Osteoblast (primary cell): Measurements from ENCODE around the gene SLC5A10. TPM values are rescaled to one million over a fixed set of nuclear protein-coding genes. Genes with fewer than 3 reads are reported as not detected.
"Not testable (repeated sequence)": the region's sequence is repeated elsewhere in the genome, so short reads cannot be mapped to it uniquely, and the experiment has no call there.

ENCODE experiments used
- DNase-seq: peaks from one replicate; pipeline ENCODE4 v3.0.0; 2011; ENCODE audit warnings: low spot score, mixed read lengths; ENCODE audit not compliant: insufficient read length; ENCODE audit errors: missing footprints
- H2AFZ ChIP-seq: 2 replicates; pipeline ENCODE4 v1.6.0; 2011; ENCODE audit warnings: mild to moderate bottlenecking, low read length
- H3K27ac ChIP-seq: 2 replicates; pipeline ENCODE4 v1.5.1; 2011; ENCODE audit warnings: mild to moderate bottlenecking, low read depth, low read length, moderate library complexity
- H3K27me3 ChIP-seq: 2 replicates; pipeline ENCODE4 v1.6.0; 2012; ENCODE audit warnings: mild to moderate bottlenecking, control low read depth, inconsistent platforms, low read length, moderate library complexity; ENCODE audit not compliant: insufficient read depth
- H3K36me3 ChIP-seq: 2 replicates; pipeline ENCODE4 v1.5.1; 2011; ENCODE audit warnings: mild to moderate bottlenecking, low read length, control low read depth, moderate library complexity; ENCODE audit not compliant: insufficient read depth
- H3K4me1 ChIP-seq: 2 replicates; pipeline ENCODE4 v1.5.1; 2011; ENCODE audit warnings: mild to moderate bottlenecking, low read length, control low read depth, moderate library complexity; ENCODE audit not compliant: insufficient read depth
- H3K4me2 ChIP-seq: 2 replicates; pipeline ENCODE4 v1.6.0; 2011; ENCODE audit warnings: mild to moderate bottlenecking, low read length; ENCODE audit not compliant: insufficient read depth
- H3K4me3 ChIP-seq: fragments of 200-600 bp; sonication (generic); 3 replicates; pipeline ENCODE4 v1.5.1; 2012; ENCODE audit warnings: mild to moderate bottlenecking, low read length, inconsistent platforms; ENCODE audit not compliant: insufficient read depth
- H3K79me2 ChIP-seq: 2 replicates; pipeline ENCODE4 v1.6.0; 2012; ENCODE audit warnings: mild to moderate bottlenecking, low read length, control low read depth, inconsistent platforms; ENCODE audit not compliant: insufficient read depth
- H3K9me3 ChIP-seq: 2 replicates; pipeline ENCODE4 v1.5.1; 2011; ENCODE audit warnings: low read depth, low read length, control low read depth
- H4K20me1 ChIP-seq: 2 replicates; pipeline ENCODE4 v1.6.0; 2012; ENCODE audit warnings: mild to moderate bottlenecking, low read length, control low read depth; ENCODE audit not compliant: insufficient read depth
- CTCF ChIP-seq: IDR thresholded peaks from 2 replicates; pipeline ENCODE4 v1.5.1; 2011; ENCODE audit warnings: mild to moderate bottlenecking, low read depth, low read length, moderate library complexity; ENCODE audit errors: extremely low read depth
- total RNA-seq: library from RNA; depleted of rRNA; stranded (reverse); fragments of >200 nt; gene quantifications from 2 replicates; pipeline ENCODE4 v1.2.3, GENCODE V29; 2012

The SLC5A10 gene
- total RNA-seq, 1 donor = not detected

GRCh38 chr17:18950944-18951905, 740 bp upstream of the SLC5A10 start:
- Histone ChIP-seq H3K27me3 (peaks cover 23% of the 10 kb centered on the region), H3K36me3 (no peaks in the 10 kb centered on the region), H3K4me2 (no peak overlapping the region), H3K27ac (no peak overlapping the region), H3K9me3 (no peaks in the 10 kb centered on the region), H3K4me1 (no peaks in the 10 kb centered on the region), H3K4me3 (no peak overlapping the region), H4K20me1 (no peaks in the 10 kb centered on the region), H3K79me2 (no peaks in the 10 kb centered on the region), H2AFZ (no peak overlapping the region)
- DNase-seq = peak; percentile 75
- TF ChIP-seq CTCF = no peak

- no peak overlapping the region for H3K4me3 ChIP-seq
- no peaks in the 10 kb centered on the region for H4K20me1 ChIP-seq
- H3K27me3 ChIP-seq = peaks cover 14% of the 10 kb centered on the region
- H3K4me1 ChIP-seq = no peaks in the 10 kb centered on the region
- H2AFZ ChIP-seq = no peak overlapping the region
- H3K27ac ChIP-seq = no peak overlapping the region
- no peak overlapping the region for H3K4me2 ChIP-seq
- no peak for TF ChIP-seq CTCF
- no peaks in the 10 kb centered on the region for H3K9me3 ChIP-seq
- H3K79me2 ChIP-seq = no peaks in the 10 kb centered on the region
- no peak for DNase-seq
- no peaks in the 10 kb centered on the region for H3K36me3 ChIP-seq
These were observed 1.3 kb downstream of the SLC5A10 start for GRCh38 chr17:18953231-18953728.

GRCh38 chr17:18954321-18954720, 2.4 kb downstream of the SLC5A10 start:
- Histone ChIP-seq H3K4me3 (no peak overlapping the region), H2AFZ (no peak overlapping the region), H3K27ac (no peak overlapping the region), H3K36me3 (no peaks in the 10 kb centered on the region), H4K20me1 (no peaks in the 10 kb centered on the region), H3K4me2 (no peak overlapping the region), H3K79me2 (no peaks in the 10 kb centered on the region), H3K4me1 (no peaks in the 10 kb centered on the region), H3K9me3 (no peaks in the 10 kb centered on the region), H3K27me3 (peaks cover 12% of the 10 kb centered on the region)
- TF ChIP-seq CTCF = no peak
- DNase-seq = peak; percentile 65

GRCh38 chr17:18955009-18955408, 3.0 kb downstream of the SLC5A10 start:
- H3K4me1 ChIP-seq = no peaks in the 10 kb centered on the region

GRCh38 chr17:18956021-18956420, 4.1 kb downstream of the SLC5A10 start:
- H2AFZ ChIP-seq, H3K27me3 ChIP-seq, H3K36me3 ChIP-seq, H4K20me1 ChIP-seq, H3K4me1 ChIP-seq, H3K4me2 ChIP-seq, H3K4me3 ChIP-seq, DNase-seq, H3K27ac ChIP-seq, H3K79me2 ChIP-seq, H3K9me3 ChIP-seq: not testable (repeated sequence)

More at GRCh38 chr17:18955009-18955408, 3.0 kb downstream of the SLC5A10 start:
- peaks cover 6% of the 10 kb centered on the region for H3K27me3 ChIP-seq
- no peaks in the 10 kb centered on the region for H3K36me3 ChIP-seq
- H3K27ac ChIP-seq = no peak overlapping the region
- no peaks in the 10 kb centered on the region for H3K79me2 ChIP-seq
- DNase-seq = peak; percentile 73
- H2AFZ ChIP-seq = no peak overlapping the region
- H3K9me3 ChIP-seq = no peaks in the 10 kb centered on the region
- H3K4me3 ChIP-seq = no peak overlapping the region
- no peaks in the 10 kb centered on the region for H4K20me1 ChIP-seq
- H3K4me2 ChIP-seq = no peak overlapping the region
- TF ChIP-seq CTCF = no peak
